Lung microvascular endothelial cell (primary cell): ENCODE results near the gene FNDC7. TPM values are rescaled to one million over a fixed set of nuclear protein-coding genes. Genes with fewer than 3 reads are reported as not detected.
A peak's percentile ranks its signal among the peaks of the same experiment; 100 is the strongest.
"Not testable (repeated sequence)": the region's sequence is repeated elsewhere in the genome, so short reads cannot be mapped to it uniquely, and the experiment has no call there.

Experiments used
- DNase-seq, 2 donors: peaks; one replicate each; pipeline versions ENCODE4 v3.0.0 to v3.0.0-alpha.2; 2010; ENCODE audit warnings: low read depth in 2 of 2
- total RNA-seq: library from RNA; depleted of rRNA; stranded (reverse); fragments of >200 nt; gene quantifications from 2 replicates; pipeline ENCODE4 v1.2.1, GENCODE V29; 2014

Gene FNDC7, protein sequence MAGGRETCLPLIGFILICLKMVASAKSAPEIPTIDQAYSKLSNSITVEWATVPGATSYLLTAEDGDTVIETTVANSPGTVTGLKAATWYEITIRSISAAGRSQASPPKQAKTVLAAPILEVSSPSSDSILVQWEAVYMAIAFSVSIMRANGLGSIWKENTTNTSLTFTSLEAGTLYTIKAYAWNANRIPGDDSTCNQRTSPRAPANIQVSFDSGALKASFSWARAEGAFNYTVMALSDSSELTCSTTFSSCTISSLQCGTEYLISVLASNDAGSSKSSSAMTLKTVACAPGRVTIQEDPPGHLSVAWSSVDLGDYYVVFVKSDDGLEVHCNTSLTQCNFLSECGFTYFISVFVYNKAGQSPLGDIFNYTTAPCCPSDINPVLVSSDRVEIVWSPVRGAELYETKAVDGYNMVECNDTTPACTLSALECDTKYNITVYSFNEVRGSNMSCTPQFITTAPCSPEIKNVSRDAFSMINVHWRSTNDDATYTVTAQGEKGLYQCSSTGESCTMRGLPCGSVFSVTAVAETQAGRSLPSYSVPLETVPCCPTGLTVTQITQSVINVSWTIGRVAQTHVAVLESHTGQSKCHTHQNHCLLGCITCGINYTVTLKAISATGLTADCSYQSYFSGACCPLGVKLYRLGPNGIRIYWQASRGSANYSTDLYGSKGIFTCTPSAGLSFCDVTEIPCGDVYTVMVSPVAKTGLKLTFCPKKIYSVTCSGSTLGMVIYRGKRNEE
- total RNA-seq = under 0.01 TPM in 1 of 2 replicates, not detected in the other

- no peak for DNase-seq
Measured at GRCh38 chr1:108712606-108713150, at the start of gene FNDC7. Gene FNDC7, plus strand, starts transcription at chr1:108712908. Its CDS starts 26 bp downstream, at chr1:108712934.

DNA sequence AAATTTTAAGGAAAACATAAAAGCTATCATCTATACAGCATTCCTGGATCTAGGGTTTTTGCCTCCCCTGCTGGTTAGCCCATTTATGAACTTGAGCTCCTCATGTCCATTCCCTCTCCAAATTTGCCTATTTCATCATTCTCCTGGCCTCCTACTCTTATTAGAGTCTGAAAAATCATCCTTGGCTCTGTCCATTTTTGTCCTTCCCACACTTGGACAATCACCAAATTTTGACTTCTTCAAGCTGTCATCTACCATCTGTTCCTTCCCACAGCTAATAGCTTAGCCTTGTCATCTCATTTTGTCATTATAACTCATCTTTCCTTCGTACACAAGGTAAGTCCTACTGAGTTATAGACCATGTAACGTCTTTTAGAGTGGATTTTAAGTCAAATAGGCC, 49.6 kb upstream of the FNDC7 start:
- DNase-seq = no peak

DNA sequence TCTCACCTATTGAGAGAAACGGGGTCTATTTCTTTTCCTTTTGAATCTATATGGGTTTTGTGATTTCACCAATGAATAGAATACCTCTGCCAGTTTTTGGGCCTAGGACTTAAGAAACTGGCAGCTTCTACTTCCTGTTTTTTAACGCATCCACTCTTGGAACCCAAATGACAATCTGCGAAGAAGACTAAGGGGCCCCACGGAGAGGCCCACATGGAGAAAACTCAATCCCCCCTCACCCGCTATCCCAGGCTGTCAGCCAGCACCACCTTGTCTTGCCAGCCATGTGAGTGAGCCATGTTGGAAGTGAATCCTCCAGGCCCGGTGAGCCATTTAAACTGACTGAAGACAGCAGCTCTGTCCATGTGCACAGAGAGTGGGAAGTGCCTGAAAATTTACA, 48.2 kb upstream of the FNDC7 start:
- no peak for DNase-seq

DNA sequence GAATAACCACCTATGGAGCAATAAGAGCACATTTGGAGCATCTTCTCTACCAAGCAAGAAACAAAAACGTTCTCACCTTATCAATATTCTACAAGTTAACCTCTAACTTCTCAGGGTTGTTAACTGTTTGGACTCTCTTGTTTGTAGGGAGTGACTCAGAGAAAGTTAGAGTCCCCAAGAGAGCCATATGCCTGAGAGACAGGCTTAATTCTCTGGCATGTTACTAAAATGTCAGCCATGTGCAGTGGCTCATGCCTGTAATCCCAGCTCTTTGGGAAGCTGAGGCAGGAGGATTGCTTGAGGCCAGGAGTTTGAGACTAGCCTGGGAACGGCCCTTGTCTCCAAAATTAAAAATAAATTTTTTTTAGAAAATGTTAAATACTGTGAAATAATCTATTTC, 47.6 kb upstream of the FNDC7 start:
- no peak for DNase-seq

GRCh38 chr1:108665771-108666170, 46.9 kb upstream of the FNDC7 start:
- no peak for DNase-seq

GRCh38 chr1:108667422-108667821, 45.3 kb upstream of the FNDC7 start:
- DNase-seq = not testable (repeated sequence)

GRCh38 chr1:108668777-108669176, 43.9 kb upstream of the FNDC7 start:
- DNase-seq = no peak

DNA sequence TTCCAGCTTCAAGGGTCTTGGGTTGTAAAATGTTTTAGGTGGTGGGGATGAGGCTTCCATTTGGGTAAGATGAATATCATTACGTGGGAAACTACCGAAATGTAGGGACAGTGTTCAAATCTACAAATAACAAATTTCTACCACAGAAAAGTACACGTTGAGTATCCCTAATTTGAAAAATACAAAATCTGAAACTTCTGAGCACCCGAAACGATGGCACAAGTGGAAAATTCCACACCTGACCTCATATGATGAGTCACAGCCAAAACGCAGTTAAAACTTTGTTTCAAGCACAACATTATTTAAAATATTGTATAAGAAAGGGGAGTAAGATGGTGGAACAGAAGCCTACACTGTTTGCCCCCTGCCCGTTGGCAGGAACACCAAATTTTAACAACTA, 43.0 kb upstream of the FNDC7 start:
- no peak for DNase-seq

DNA sequence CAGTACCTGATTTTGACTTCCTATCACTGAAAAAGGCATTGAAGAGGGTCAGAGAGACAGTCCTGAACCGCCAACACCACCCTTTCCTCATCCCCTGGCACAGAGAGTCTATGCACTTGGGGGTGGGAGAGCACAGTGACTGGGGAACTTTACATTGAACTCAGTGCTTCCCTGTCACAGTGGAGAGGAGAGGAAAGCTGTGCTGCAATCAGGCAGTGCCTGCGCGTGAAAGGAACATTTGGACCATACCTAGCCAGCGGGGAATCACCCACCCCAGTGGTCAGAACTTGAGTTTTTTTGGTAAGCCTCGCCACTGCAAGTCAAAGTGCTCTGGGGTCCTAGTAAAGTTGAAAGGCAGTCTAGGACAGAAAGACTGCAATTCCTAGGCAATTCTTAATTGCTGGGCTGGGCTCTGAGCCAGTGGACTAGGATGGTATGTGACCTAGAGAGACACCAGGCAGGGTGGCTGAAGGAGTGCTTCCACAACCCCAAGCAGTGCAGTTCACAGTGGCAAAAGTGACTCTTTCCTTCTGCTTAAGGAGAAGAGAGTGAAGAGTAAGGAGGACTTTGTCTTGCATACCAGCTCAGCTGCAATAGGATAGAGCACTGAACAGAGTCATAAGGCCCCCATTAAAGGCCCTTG, 42.5 kb upstream of the FNDC7 start:
- DNase-seq = no peak

DNA sequence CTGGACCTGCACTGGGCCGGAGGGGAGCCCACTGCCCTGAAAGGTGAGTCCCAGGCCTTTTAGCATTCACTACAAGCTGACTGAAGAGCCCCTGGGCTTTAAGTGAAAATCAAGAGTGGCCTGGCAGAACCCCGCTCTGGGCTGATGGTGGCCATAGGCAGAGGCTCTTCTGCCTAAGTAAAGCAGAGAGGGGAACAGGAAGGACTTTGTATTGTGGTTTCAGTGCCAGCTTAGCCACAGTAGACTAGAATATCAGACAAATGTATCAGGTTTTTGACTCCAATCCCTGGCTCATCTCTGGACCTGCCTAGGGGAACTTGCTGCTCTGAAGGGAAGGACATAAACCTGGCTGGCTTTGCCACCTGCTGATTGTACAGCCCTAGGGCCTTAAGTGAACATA, 41.6 kb upstream of the FNDC7 start:
- DNase-seq = no peak

GRCh38 chr1:108678706-108679105, 34.0 kb upstream of the FNDC7 start:
- DNase-seq = no peak

- DNase-seq = peak; percentile 29 to 57
Measured at GRCh38 chr1:108679586-108680213, 33.0 kb upstream of the FNDC7 start.

DNA sequence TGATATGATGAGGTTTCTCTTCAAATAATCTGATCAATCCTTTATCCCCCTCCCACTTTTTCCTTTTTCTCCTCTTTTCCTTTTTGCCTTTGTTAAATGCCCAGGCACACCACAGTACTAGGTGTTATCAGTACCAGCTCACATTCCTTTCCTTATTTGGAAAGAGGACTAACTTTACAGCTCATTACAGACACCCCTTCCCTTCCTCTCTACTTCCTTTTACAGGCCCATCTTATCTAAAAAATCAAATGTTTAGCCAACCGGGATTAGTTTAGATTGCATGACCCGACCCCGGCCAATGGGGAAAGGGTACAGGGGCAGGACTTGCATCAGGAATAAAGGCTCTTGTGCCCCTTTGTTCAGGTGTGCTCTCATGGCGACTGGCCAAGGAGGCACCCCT, 31.0 kb upstream of the FNDC7 start:
- DNase-seq = not testable (repeated sequence)

- DNase-seq = no peak
Measured at GRCh38 chr1:108685529-108685928, 27.2 kb upstream of the FNDC7 start.

DNA sequence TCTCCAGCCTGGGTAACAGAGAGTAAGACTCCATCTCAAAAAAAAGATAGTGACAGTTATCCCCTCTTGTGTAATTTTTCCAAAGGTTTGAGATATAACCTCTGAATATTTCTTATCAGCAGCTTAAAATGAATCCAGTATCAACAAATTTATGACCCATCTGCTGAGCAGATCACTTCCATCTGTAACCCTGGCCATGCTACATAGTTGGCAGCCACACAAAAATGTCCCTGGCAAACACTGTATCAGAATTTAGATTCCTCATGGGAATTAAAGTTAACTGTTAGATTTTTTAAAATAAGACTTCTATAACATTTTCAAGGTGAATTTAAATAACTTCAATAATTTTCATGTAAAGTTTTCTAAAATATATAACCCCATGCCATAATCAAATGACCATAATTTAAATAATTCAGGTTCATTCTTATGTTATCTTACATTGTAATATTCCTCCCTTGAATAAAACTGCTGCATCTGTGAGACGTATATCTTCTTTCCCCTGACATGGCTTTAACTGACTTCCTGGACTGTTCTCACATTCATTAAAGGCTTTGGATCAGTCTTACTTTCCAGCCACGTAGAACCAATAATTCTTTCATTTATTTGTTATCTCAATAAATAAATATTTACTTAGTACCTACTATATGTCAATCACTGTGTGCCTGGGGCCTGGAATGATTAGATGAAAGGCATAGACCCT, 25.9 kb upstream of the FNDC7 start:
- peak in 1 of 2 donors; percentile 74 for DNase-seq

DNA sequence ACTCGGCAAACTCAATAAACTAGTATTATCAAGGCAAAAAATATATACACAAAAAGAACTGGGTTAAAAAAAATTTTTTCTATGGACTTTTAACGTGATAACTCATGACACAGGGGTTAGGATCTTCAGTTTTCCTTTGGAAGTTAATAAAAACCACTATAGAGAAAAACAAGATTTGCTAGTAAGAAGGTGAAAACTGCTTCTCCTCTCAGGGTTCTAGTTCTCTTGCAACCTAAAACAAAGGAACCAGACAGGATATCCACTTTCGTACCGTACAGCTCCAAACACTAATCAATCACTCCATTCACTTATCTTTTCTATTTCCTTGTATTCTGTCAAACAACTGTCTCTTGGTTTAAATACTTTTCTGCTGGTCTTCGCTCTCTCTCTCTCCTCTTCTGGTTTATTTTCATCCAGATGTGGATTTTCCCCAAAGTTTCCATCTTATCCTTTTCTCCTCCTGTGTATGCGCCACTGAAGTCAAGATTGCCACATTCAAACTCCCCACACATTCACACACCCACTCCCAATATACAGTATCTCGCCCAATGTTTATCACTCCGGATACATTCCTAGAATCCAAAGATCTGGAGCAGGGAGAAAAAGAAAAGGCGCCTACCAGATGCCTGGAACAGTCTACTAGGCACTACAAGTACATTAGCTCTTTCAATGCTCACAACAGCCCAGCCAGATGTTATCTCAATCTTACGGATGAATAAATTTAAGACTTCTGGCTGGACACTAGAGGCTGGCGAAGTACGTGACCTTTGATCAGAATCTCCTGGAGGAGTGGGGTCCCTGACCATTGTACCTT, 21.4 kb upstream of the FNDC7 start:
- DNase-seq = no peak

DNA sequence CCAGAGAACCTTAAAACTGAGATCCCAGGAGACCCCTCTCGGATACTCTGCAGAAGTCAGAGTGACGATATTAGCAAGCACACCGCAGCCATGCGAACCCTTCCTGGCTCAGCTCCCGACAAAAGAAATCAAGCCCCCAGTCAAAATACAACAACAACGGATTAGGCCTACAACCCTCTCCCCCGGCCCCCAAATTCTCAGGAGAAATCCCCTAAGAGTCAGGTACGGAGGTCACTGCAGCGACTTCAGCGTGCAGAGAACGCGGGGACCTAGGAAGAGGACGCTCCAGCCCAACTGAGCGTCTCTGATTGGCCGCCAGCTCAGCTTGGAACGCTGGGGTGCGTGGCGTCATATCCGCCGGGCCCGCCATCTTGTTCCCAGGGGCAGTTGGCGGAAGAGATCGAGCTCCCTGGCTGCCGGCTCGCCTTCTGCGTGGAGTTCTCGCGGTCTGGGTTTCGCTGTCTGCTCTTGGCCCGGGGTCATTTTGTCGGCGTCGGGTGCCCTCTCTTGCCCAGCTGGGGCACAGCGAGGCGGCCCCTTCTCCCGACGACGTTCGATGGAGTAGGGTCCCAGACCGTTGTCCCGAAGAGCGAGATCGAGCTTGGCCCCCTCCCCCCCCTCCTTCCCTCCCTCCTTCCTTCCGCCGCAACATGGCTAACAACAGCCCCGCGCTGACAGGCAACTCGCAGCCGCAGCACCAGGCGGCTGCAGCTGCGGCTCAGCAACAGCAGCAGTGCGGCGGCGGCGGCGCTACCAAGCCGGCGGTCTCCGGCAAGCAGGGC, 20.6 kb upstream of the FNDC7 start, which contains the start of gene PRPF38B:
Gene PRPF38B, plus strand, starts transcription at position 369 of the 782 bp plus-strand sequence. Its CDS starts 282 bp downstream, at position 651.
- DNase-seq = peak; percentile 93 to 95

DNA sequence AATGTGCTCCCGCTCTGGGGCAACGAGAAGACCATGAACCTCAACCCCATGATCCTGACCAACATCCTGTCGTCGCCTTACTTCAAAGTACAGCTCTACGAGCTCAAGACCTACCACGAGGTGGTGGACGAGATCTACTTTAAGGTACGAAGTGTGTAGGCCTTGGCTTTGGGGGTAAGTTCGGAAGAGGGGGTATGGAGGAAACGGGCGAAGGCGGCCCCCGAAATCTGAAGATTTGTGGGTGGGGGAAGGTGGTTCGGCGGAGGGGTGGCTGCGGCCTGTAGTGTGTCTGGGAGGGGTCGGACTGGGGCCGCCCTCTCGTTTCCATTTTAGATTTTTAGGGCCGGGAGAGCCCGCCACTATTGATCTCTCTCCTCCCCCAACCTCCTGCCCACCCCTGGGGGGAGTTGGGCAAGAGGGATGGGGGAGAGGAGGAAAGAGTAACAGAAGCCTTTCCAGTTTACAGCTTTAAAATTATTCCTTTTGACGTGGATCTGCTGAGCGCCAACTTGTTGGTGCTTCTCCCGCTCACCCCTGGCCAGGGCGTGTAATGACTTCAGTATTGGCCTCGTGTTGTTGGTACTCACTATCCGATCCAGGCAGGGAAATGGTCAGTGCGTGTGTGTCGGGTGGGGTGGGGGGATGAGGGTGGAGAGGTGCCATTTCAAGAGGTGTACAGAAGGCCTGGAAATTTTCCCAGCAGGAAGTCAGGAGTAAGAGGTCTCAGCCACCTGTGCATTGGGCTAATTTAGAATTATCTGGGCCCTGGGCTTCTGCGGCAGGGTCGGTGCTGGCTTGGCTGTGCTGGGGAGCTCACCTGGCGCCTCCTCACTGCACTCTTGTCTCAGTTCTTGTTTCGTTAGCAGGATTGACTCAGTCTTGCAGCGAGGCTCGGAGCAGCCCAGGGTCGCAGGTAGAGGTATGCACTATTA, 19.7 kb upstream of the FNDC7 start:
- DNase-seq = peak; percentile 55 to 81
